ENCODE measurements around the gene MPDU1. TPM values are rescaled to one million over a fixed set of nuclear protein-coding genes. Genes with fewer than 3 reads are reported as not detected.

MPDU1 gene
- total and polyA plus RNA-seq, 4 donors, result 55.3 to 136 (median 91.2) TPM

DNA sequence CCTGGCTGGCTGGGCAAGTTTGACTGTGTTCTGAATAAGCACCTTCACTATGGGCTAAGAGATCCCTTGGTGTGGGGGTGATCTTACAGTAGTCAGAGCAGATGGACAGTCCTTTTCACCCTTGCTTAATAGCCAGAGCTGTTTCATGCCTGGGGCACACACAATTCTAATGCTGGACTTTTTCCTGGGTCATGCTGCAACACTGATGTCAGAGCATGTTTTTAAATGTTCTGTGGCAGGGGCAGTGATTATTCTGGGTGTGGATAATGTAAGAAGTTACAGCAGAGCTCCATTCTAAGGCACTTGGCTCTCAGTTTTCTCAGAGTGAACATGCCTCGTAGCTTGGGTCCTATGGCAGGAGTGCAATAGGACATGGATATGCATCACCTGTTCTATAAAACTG, 8.2 kb upstream of the MPDU1 start:
- WGBS, result 83% methylated on average over 1 of the region's 1 CpG
- no peak for DNase-seq (ENCODE audit: low spot score)
- Histone ChIP-seq H3K27me3 (ENCODE audit: control insufficient read depth in 4 of 4, insufficient read depth in 4 of 4, low read length in 3 of 4) (no peaks in the 10 kb centered on the region), H3K9me3 (ENCODE audit: control insufficient read depth in 4 of 4, low read length in 3 of 4) (no peaks in the 10 kb centered on the region), H3K36me3 (ENCODE audit: control insufficient read depth in 4 of 4, insufficient read depth in 3 of 4, low read depth in 1 of 4, low read length in 3 of 4) (peaks cover 20 to 47% (median 43%) of the 10 kb centered on the region in 4 donors), H3K4me3 (ENCODE audit: low read depth in 1 of 3, low read length in 3 of 3) (peak overlapping the region in 1 of 3 donors; percentile 1), H3K4me1 (ENCODE audit: control insufficient read depth in 4 of 4, insufficient read depth in 4 of 4, low read length in 3 of 4) (peaks cover 12 to 63% (median 53%) of the 10 kb centered on the region in 4 donors), H3K27ac (ENCODE audit: low read depth in 1 of 2, low read length in 2 of 2) (peak overlapping the region in 1 of 2 donors; percentile 45), H3K9ac (ENCODE audit: low read depth in 1 of 2, low read length in 2 of 2) (no peak overlapping the region)
- TF ChIP-seq GABPA (IDR thresholded peaks at IDR 0.05 in 1 of 2, conservative IDR thresholded peaks at IDR 0.05 in 1 of 2) (no peak), JUND (IDR thresholded peaks at IDR 0.05) (no peak), FOXA2 (IDR thresholded peaks at IDR 0.05) (no peak), RAD21 (IDR thresholded peaks at IDR 0.05) (no peak), YY1 (IDR thresholded peaks at IDR 0.05) (no peak), NR2F2 (IDR thresholded peaks at IDR 0.05) (no peak)
- TF ChIP-seq, protein P1, sequence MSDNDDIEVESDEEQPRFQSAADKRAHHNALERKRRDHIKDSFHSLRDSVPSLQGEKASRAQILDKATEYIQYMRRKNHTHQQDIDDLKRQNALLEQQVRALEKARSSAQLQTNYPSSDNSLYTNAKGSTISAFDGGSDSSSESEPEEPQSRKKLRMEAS (IDR thresholded peaks at IDR 0.05), result no peak

DNA sequence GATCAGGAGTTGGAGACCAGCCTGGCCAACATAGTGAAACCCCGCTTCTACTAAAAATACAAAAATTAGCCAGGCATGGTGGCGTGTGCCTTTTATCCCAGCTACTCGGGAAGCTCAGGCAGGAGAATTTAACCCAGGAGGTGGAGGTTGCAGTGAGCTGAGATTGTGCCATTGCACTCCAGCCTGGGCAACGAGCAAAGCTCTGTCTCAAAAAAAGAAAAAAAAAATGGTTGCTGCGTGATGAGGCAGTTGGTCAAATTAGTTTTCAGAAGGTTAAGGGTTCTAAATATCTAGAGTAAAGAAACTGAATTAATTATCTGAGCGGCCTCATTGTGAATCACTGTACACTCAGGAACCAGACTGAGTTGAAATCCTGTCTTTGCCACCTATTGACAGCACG, 7.7 kb upstream of the MPDU1 start:
- DNase-seq (ENCODE audit: low spot score), result no peak
- no peak overlapping the region for H3K9ac ChIP-seq (ENCODE audit: low read depth in 1 of 2, low read length in 2 of 2)
- WGBS, result 84% methylated on average over 7 of the region's 7 CpGs
- H3K4me3 ChIP-seq (ENCODE audit: low read depth in 1 of 3, low read length in 3 of 3), result no peak overlapping the region
- H3K27ac ChIP-seq (ENCODE audit: low read depth in 1 of 2, low read length in 2 of 2), result peak overlapping the region in 1 of 2 donors; percentile 45
- H3K9me3 ChIP-seq (ENCODE audit: control insufficient read depth in 4 of 4, low read length in 3 of 4), result no peaks in the 10 kb centered on the region
- TF ChIP-seq RXRA (IDR thresholded peaks at IDR 0.05), result no peak
- no peaks in the 10 kb centered on the region for H3K27me3 ChIP-seq (ENCODE audit: control insufficient read depth in 4 of 4, insufficient read depth in 4 of 4, low read length in 3 of 4)
- H3K36me3 ChIP-seq (ENCODE audit: control insufficient read depth in 4 of 4, insufficient read depth in 3 of 4, low read depth in 1 of 4, low read length in 3 of 4), result peaks cover 20 to 42% (median 41%) of the 10 kb centered on the region in 4 donors
- peaks cover 12 to 68% (median 57%) of the 10 kb centered on the region in 4 donors for H3K4me1 ChIP-seq (ENCODE audit: control insufficient read depth in 4 of 4, insufficient read depth in 4 of 4, low read length in 3 of 4)

DNA sequence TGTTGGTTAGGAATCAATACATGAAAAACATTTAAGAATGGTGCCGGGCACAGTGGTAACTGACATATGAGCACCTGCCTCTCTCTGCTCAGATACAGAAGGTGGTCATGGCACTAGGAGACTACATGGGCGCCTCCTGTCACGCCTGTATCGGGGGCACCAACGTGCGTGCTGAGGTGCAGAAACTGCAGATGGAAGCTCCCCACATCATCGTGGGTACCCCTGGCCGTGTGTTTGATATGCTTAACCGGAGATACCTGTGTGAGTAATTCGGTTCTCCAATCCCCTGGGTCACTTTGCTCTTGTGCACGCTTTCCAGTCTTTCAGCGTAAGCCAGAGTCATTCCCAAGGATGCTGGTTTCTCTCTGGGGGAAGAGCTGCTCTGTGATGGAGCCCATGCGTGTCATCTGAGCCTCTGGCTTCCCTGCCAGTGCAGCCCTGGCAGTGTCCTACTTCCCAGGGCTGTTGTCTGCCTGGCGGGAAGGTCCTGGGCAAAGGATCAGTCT, 7.2 kb upstream of the MPDU1 start:
- TF ChIP-seq, protein P1 (IDR thresholded peaks at IDR 0.05), result no peak
- TF ChIP-seq FOXA1 (IDR thresholded peaks at IDR 0.05) (no peak), YY1 (IDR thresholded peaks at IDR 0.05) (no peak), FOXA2 (IDR thresholded peaks at IDR 0.05) (no peak), HNF4A (conservative IDR thresholded peaks at IDR 0.05) (peak in 1 of 2 donors; percentile 19)
- TF ChIP-seq, protein P2, sequence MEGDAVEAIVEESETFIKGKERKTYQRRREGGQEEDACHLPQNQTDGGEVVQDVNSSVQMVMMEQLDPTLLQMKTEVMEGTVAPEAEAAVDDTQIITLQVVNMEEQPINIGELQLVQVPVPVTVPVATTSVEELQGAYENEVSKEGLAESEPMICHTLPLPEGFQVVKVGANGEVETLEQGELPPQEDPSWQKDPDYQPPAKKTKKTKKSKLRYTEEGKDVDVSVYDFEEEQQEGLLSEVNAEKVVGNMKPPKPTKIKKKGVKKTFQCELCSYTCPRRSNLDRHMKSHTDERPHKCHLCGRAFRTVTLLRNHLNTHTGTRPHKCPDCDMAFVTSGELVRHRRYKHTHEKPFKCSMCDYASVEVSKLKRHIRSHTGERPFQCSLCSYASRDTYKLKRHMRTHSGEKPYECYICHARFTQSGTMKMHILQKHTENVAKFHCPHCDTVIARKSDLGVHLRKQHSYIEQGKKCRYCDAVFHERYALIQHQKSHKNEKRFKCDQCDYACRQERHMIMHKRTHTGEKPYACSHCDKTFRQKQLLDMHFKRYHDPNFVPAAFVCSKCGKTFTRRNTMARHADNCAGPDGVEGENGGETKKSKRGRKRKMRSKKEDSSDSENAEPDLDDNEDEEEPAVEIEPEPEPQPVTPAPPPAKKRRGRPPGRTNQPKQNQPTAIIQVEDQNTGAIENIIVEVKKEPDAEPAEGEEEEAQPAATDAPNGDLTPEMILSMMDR (IDR thresholded peaks at IDR 0.05; ENCODE audit: low read depth, low read length, missing input control), result no peak
- no peak overlapping the region for H3K9ac ChIP-seq (ENCODE audit: low read depth in 1 of 2, low read length in 2 of 2)
- no peak overlapping the region for H3K4me3 ChIP-seq (ENCODE audit: low read depth in 1 of 3, low read length in 3 of 3)
- 88% methylated on average over 14 of the region's 14 CpGs for WGBS
- H3K9me3 ChIP-seq (ENCODE audit: control insufficient read depth in 4 of 4, low read length in 3 of 4), result no peaks in the 10 kb centered on the region
- DNase-seq (ENCODE audit: low spot score), result no peak
- H3K27me3 ChIP-seq (ENCODE audit: control insufficient read depth in 4 of 4, insufficient read depth in 4 of 4, low read length in 3 of 4), result no peaks in the 10 kb centered on the region
- peaks cover 20 to 42% (median 41%) of the 10 kb centered on the region in 4 donors for H3K36me3 ChIP-seq (ENCODE audit: control insufficient read depth in 4 of 4, insufficient read depth in 3 of 4, low read depth in 1 of 4, low read length in 3 of 4)
- H3K4me1 ChIP-seq (ENCODE audit: control insufficient read depth in 4 of 4, insufficient read depth in 4 of 4, low read length in 3 of 4), result peaks cover 12 to 70% (median 56%) of the 10 kb centered on the region in 4 donors
- H3K27ac ChIP-seq (ENCODE audit: low read depth in 1 of 2, low read length in 2 of 2), result no peak overlapping the region
